Activated CD8-positive, alpha-beta memory T cell treated with anti-CD3 and anti-CD28 coated beads, Interleukin-2, amount 50 U/mL, for 24 hours (primary cell): Measurements from ENCODE around the gene LRRC46.
A peak's percentile ranks its signal among the peaks of the same experiment; 100 is the strongest.

Experiments
- DNase-seq: peaks from one replicate; pipeline ENCODE4 v3.0.0-alpha.2; 2020; ENCODE audit errors: extremely low read depth

Gene LRRC46, protein sequence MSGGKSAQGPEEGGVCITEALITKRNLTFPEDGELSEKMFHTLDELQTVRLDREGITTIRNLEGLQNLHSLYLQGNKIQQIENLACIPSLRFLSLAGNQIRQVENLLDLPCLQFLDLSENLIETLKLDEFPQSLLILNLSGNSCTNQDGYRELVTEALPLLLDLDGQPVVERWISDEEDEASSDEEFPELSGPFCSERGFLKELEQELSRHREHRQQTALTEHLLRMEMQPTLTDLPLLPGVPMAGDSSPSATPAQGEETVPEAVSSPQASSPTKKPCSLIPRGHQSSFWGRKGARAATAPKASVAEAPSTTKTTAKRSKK

DNA sequence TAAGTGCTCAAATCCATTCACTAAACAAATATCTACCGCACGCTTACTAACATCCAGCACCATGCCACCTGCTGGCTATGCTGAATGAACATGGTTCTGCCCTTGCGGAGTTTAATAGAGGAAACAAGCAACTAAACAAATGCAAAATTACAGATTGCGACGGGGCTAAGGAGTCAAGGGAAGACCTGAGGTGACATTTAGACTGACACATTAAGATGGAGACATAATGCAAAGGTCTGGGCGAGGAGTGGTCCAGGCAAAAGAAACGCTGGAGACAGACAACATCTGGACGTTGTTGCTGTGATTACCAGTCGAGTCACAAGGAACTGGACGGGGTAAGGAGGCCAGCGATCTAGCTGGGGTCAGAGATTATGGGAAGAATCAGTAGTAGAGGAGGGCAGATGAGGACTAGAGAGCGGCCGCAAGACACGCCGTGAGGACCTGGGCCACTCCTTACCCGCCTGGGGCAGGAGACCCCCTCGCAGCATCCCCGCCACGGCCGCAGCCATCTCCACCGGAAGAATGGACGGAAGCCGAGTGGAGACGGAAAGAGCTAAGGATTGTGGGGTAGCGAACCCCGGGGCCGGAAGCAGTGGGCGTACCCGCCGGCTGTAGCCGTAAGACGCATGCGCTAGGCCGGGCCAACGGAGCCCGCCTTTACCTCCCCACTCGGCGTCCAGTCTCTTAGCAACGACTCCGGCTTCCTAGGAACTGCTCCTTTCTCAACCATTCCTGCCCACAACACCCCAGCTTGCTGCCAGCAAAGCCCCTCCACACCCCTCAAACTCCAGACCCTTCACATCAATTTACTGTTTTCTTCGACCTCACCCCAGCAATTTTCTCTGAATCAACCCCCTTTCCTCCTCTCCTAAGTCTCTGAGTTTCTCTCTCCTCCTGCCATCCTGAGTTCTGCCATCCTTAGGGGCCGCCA, at the start of gene LRRC46, which contains the start of gene MRPL10:
TSS of gene LRRC46 (plus strand) at position 668 of the 931 bp plus-strand sequence. CDS start 320 bp downstream, outside the sequence.
TSS of gene MRPL10 (minus strand) at position 539 of the 931 bp plus-strand sequence. CDS start at position 509, 30 bp downstream.
- peak; percentile 83 for DNase-seq

DNA sequence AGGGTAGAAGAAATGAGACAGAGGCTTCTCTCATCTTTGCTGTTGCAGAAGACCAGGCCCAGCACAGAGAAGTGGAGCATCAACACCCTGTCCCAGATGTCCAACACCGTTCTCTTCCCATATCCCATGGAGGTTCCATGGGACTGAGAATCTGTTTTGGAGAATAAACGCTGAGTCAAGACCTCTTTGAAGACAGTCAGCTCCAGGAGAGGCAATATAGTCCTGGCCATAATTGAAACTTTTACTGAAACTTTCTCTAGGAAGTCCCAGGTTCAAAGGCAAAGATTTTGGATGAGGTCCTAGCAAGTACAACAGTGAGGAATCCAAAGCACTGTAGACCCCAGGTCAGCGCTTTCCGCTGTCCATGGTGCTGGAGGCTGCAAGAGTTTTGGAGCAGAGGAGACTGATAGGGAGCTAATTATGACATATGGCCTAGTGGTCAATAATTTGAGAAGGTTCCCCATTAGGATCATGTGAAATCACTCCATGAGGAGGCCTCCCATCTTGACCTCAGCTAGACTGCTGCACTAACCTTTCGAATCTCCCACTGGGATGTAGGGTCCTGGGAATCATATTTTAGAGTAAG, 45.8 kb upstream of the LRRC46 start:
- no peak for DNase-seq

DNA sequence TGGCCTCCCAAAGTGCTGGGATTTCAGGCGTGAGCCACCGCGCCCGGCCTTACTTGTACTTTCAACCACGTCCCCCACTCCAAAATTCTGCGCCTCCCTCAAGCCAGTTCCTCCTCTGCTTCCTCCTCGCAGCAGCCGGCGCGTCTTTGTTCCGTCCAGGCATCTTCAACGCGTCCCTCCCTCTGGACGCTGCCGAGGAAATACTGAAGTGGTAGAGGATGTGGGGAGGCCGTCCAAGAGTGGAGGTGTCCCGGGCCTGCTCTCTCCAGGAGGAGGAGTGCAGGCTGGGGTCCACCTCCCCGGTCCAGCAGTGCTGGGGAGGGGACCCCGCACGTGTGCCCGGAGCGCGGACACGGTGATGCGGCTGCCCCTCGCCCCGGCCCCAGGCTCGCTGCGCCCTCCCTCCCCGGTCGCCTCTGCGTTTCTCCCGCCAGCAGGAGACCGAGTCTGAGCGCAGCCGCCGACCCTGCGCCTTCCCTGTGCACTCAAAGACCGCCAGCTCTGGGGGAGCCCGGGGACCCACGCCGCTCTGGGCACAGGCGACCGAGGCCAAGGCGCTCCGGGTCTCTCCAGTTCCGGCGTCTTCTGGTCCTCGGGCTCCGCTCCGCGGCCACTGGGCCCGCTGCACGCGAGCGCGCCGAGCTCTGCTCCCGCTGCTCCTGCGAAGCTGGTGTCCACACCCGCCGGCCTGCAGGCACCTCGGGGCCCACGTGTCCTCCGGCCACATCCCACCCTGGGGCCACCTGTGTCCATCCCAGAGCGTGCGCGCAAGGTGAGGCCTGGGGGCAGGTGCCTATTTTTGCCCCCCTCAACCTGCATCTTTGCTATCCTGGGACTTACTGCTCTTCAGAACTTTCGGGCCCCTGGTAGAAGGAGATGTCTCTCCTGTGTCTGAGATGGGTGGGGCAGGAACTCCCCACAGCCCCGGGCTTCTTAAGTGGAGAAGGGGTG, 41.6 kb upstream of the LRRC46 start:
- no peak for DNase-seq

DNA sequence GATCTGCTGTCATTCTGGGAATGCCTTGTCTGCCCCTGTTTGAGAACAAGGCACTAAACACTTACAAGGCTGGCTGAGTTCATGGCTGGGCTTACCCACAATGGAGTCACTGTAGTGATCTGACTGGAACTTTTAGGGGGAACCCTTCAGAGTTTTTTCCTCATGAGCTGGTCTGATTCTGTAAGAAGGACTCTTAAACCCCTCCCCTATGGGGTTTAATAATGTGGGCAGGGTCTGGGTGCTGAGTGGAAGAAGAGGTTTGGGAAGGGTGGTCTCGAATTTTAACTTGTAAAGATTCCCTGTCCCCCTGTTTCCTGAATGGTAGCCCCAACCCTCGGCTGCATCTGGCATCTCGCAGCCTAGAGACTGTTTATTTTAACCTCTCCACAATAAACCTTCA, 40.4 kb upstream of the LRRC46 start:
- no peak for DNase-seq

DNA sequence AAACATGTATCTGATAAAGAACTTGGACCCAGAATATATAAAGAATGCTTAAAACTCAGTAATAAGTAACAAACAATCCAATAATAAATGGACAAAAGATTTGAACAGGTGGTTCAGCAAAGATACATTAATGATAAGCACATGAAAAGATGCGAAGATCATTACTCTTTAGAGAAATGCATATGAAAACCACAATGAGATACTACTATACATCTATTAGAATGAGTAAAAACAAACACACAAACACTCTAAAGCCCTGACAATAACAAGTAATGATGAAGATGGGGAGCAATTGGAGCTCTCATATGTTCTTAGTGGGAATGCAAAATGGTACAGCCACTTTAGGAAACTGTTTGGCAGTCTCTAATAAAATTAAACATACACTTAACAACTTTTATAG, 39.0 kb upstream of the LRRC46 start:
- no peak for DNase-seq

DNA sequence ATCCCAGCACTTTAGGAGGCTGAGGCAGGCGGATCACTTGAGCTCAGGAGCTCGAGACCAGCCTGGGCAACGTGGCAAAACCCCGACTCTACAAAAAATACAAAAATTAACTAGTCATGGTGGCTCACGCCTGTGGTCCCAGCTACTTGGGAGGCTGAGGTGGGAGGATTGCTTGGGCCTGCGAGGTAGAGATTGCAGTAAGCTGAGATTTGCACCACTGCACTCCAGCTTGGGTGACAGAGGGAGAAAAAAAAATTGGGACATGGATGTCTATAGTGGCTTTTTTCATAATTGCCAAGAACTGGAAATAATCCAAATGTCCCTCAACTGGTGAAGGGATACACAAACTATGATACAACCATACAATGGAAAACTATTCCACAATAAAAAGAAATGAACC, 38.5 kb upstream of the LRRC46 start:
- no peak for DNase-seq

DNA sequence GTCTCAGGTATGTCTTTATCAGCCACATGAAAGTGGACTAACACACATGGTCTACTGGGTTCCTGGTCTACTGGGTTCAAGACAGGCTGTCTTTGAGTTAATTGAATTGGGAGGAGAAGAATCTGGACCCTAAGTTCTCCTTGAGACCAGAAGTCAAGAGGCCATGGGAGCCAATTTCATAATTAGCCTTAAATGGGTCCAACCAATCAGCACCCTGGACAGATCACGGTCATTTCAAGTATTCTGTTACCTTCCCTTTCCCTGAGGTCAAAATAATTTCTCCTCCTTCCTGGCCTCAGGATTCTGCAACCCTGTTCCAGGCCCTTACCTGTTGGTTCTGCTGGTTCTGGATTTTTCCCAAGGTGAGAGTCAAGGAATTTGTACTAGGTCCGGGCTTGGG, 33.7 kb upstream of the LRRC46 start:
- no peak for DNase-seq

DNA sequence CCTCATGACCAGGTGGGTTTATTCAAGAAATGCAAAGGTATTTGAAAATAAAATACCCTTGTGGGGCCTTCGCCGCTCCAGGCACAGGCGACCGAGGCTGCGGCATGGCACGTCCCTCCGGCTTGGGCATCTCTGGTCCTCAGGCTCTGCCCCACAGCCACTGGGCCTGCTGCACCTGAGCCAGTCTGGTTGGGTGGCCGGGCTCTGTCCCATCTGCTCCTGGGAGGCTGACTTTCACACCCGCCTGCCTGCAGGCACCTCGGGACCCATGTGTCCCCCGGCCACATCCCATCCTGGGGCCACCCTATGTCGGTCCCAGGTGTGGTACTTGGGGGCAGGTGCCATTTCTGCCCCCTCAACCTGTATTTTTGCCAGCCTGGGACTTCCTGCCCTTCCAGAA, 30.8 kb upstream of the LRRC46 start:
- no peak for DNase-seq

DNA sequence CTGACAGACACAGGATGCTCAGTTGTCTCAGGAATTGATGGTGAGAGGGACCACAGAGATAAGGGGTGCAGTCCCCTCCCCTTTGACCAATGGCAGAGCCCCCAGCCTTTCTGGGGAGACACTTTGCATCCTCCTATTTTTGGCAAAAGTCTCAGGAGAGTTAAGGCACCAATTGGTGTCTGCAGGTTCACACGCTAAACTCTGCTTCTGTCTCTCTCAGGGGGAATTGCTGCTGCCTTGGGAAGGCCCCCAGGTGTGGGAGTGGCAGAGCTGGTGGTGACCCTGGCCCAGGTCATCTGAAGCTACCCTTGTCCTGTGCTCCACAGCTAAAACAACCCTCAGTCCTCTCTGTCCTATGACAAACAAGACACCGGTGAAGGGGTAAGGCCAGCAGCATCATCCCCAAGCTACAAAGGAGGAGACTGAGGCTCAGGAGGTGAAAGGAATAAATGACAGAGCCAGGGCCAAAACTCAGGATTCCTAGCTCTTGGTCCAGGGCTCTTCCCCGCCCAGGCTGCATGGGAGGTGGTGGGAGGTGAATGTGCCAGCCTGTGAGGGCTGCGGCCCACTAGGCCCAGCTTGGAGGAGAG, 30.2 kb upstream of the LRRC46 start:
- DNase-seq, result no peak

DNA sequence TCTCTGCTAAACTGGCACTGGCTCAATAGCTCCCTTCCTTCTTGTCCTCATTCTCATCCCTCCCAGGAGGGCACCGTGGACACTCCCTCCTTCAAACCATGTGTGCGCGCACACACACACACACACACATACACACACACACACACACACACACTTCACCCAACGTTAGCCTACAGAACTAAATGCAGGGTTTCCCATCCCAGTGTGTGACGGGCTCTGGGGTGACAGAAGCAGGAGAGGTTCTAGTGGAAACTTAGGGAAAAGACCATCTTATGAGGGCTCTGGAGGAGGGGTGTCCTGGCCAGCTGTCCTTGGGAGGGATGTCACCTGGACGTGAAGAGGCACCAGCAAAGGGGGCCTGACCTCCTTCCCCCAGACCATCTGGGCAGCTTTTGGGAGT, 29.6 kb upstream of the LRRC46 start:
- DNase-seq, result no peak

DNA sequence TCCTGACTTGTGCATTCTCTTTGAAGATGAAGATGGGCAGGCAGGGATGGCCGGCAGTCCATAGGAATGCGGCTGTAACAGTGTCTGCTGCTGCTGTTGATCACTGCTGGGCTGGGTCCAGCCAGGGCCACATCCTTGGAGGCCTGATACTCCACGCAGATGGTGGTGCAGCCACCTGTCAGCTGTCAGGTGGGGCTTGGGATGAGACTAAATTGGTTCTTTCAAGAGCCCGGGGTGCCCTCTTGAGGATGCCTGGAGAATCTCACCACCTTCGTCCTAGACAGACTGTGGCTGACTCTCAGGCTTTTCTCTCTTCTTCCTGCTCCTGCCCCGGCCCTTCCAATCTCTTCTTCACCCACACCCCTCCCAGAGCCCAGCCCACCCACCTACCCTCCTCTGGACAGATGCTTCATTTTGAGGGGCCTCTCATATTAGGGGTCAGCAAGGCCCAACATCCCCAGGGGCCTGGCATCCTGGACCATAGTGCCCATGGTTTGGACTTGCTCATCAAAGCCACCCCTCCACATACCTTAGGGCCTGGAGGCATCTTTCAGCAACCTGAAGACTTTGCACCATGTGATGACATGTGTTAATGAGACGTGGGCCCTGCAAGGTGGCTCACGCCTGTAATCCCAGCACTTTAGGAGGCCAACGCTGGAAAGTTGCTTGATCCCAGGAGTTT, 29.0 kb upstream of the LRRC46 start:
- DNase-seq, result no peak

DNA sequence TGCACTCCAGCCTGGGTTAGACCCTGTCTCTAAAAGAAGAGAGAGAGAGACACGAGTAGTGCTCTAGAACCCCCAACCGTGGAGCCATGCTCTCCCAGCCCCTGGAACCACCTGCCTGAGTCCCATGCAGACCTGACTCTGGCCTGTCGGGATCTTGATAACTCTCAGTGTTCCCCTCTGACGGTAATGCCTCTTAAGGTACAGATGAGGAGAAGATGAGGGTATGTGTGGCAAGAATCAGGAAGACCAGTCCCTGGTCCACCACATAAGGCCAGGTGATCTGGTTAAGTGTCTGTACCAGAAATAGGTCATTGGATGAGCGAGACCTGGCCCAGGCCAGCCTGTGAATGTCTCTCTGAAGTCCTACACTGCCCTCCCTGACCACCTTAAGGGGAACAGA, 28.3 kb upstream of the LRRC46 start:
- no peak for DNase-seq

DNA sequence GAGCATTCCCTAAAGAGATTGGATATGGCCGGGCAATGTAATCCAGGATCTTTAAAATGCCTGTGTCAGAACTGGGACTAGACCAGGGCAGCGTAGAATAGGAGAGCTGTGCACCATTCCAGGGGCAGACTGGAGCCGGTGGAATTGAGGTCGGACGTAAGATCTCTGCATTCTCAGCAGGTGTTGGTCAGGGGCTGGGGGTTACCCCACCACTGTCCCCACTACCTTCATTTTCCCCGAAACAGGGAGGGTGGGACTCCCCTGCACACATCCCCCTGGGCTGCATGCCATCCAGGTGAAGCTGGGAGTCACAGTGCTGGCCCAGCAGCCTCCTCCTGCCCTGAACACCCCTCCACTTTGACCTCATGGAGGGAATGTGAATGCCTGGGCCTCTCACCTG, 27.7 kb upstream of the LRRC46 start:
- no peak for DNase-seq

DNA sequence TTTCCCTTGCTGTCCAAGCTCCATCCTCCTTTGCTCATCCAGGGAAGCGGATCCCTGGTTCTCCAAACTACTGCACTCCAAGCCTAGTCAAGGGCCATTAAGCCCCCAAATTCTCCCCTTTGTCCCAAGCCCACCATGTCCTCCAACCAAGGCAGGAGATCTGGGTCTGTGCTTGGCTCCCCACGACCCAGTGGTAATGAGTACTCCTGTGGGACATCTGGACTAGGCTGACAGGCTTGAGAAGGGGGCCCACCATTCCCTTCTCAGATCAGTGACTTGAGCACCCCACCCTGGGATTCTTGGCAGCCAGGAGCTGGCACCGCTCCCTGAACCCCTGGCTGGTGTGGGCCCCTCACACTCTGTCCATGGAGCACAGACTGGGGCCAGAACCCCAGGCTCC, 27.0 kb upstream of the LRRC46 start:
- no peak for DNase-seq

DNA sequence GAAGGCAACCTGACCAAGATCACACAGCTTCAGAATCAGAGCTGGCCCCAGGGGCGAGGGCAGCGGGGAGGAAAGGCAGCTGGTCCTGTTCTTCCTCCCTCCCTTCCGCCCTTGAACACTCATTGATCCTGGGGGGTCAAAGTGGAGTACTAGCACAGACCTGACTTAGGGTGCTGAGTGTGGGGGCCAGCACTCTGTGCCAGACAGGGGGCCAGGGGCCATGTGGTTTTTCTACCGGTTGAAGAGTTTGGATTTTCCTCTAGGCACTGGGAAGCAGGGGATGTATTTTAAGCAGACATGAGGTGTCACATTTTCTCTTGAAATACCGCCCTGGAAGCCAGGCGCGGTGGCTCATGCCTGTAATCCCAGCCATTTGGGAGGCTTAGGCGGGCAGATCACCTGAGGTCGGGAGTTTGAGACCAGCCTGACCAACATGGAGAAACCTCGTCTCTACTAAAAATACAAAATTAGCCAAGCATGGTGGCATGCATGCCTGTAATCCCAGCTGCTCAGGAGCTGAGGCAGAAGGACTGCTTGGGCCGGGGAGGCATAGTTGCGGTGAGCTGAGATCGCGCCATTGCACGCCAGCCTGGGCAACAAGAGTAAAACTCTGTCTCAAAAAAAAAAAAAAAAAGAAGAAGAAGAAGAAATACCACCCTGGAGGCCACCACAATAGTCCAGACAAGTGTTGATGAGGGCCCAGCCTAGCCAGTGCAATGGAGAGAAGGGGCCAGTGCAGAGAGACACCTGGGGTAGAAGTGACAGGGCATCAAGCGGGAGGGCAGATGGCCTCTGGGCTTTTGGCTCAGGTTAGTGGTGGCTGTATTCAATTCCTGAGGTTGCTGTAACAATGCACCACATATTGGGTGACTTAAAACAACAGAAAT, 25.2 kb upstream of the LRRC46 start:
- DNase-seq, result no peak

DNA sequence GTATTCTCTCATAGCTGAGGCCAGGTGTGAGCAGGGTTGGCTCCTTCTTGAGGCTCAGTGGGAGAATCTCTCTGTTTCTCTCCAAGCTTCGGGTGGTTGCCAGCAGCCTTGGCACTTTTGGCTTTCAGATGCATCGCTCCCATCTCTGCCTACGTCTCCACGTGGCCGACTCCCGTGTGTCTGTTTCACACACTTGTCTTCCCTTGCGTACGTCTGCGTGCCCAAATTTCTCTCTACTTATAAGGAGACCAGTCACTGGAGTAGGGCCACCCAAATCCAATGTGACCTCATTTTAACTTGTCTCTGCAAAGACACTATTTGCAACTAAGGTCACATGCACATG, 24.6 kb upstream of the LRRC46 start:
- no peak for DNase-seq

DNA sequence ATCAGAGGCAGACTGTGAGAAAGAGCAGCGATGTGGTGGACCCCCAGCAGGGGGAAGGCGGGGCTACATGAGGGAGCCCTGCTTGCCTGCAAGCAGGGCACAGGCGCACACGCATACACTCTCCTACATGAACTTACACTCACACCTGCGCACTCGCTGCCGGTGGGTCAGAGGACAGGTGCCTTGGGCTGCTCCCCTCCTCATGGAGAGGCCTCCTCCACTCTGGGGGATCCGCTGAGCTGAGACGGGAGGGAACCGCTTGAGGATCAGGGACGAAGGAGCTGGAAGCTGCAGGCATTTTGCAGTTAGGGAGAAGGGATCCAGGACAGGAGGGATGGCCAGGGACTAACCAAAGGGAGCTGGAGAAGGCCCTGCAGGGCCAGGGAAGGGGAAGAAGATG, 24.0 kb upstream of the LRRC46 start:
- no peak for DNase-seq

DNA sequence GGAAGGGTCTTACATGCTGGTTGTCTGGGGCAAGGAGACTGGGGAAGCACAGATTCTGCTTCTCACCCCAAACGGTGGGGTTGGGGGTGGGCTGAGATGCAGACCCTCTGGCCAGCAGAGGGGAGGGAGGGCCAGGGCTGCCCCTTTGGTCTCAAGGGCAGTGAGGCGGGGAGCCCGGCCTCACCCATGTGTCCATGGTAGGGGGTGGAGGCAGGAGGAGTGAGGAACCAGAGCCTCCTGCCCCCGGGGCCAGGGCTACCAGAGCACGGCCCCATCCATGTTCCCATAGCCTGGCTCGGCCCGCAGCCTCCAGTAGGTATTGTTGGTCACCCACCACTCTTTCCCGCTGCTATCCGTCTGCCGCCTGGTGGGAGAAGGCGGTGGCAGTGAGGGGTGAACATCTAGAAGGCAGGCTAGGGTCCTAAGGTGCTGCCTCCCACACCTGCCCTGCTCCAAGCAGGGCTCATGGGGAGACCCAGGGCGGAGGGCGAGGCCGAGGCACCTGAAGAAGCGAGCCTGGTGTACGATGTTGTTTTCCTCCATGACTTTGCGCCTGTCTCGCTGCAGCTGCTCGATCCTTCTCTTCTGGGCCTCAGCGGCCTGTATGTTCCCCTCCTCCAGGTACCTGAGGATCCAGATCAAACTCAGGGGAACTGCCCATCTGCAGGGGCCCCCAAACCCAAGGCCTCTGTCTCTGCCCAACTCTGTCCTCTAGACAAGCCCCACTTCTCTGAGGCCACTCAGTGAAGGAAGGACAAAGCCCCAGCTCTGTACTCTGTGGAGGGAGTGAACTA, 23.2 kb upstream of the LRRC46 start:
- no peak for DNase-seq
